Activated CD8-positive, alpha-beta memory T cell treated with anti-CD3 and anti-CD28 coated beads for 24 hours (primary cell): ENCODE measurements around the gene HCK.

ENCODE experiments used
- DNase-seq: peaks from one replicate; pipeline ENCODE4 v3.0.0-alpha.2; 2020

The HCK gene

GRCh38 chr20:32064667-32065066 is 12.6 kb downstream of the HCK start:
- no peak for DNase-seq

- DNase-seq: no peak
Observed at GRCh38 chr20:32067234-32067821, 15.3 kb downstream of the HCK start.

GRCh38 chr20:32068174-32068573 is 16.1 kb downstream of the HCK start:
- DNase-seq: no peak

- DNase-seq: no peak
Observed at GRCh38 chr20:32069711-32070110, 17.7 kb downstream of the HCK start.

GRCh38 chr20:32070282-32070681 is 18.2 kb downstream of the HCK start:
- DNase-seq: no peak

- DNase-seq: no peak
Observed at GRCh38 chr20:32070690-32071213, 18.7 kb downstream of the HCK start.

- no peak for DNase-seq
Observed at GRCh38 chr20:32071395-32072167, 19.5 kb downstream of the HCK start.

GRCh38 chr20:32072168-32072750 is 20.2 kb downstream of the HCK start:
- no peak for DNase-seq

- DNase-seq: no peak
Observed at GRCh38 chr20:32075534-32075933, 23.5 kb downstream of the HCK start.

GRCh38 chr20:32077190-32077589 is 25.1 kb downstream of the HCK start:
- DNase-seq: no peak

GRCh38 chr20:32078322-32078721 is 26.3 kb downstream of the HCK start:
- no peak for DNase-seq

- no peak for DNase-seq
Observed at GRCh38 chr20:32078791-32079190, 26.7 kb downstream of the HCK start.

GRCh38 chr20:32079655-32080109 is 27.6 kb downstream of the HCK start:
- no peak for DNase-seq

- DNase-seq: no peak
Observed at GRCh38 chr20:32080783-32081182, 28.7 kb downstream of the HCK start.

GRCh38 chr20:32083469-32083868 is 31.4 kb downstream of the HCK start:
- DNase-seq: no peak

GRCh38 chr20:32087070-32087469 is 35.0 kb downstream of the HCK start:
- no peak for DNase-seq

- DNase-seq: no peak
Observed at GRCh38 chr20:32088759-32089158, 36.7 kb downstream of the HCK start.

GRCh38 chr20:32089637-32090362 is 37.8 kb downstream of the HCK start:
- DNase-seq: no peak

- DNase-seq: peak; percentile 89
Observed at GRCh38 chr20:32091888-32092346, 39.9 kb downstream of the HCK start.

GRCh38 chr20:32098786-32099185 is 46.7 kb downstream of the HCK start:
- no peak for DNase-seq

- no peak for DNase-seq
Observed at GRCh38 chr20:32108814-32109391, 56.9 kb downstream of the HCK start.

GRCh38 chr20:32109392-32110172 is 57.5 kb downstream of the HCK start, which contains the start of gene TM9SF4:
TSS of gene TM9SF4 (plus strand) at chr20:32109714. CDS start at chr20:32109741, 27 bp downstream.
- DNase-seq: peak; percentile 99
